OCI-LY3 (cell line): ENCODE data around the gene PRDM7.
"Not testable (repeated sequence)": the region's sequence is repeated elsewhere in the genome, so short reads cannot be mapped to it uniquely, and the experiment has no call there.

Source experiments
- H2AFZ ChIP-seq: fragments of 200-600, 300-600 bp; shearing (Covaris generic); 2 replicates; pipeline ENCODE4 v1.6.0; 2014; ENCODE audit warnings: antibody characterized with exemption, low read depth, low read length
- H3K27ac ChIP-seq: fragments of 200-600, 300-600 bp; sonication (generic); 2 replicates; pipeline ENCODE4 v1.5.1; 2014; ENCODE audit warnings: mild to moderate bottlenecking, low read length, moderate library complexity, mixed read lengths
- H3K27me3 ChIP-seq: fragments of 200-600, 300-600 bp; sonication (generic); 2 replicates; pipeline ENCODE4 v1.6.1; 2014; ENCODE audit warnings: low read depth, low read length, mixed read lengths
- H3K36me3 ChIP-seq: fragments of 200-600, 300-600 bp; sonication (generic); replicated peaks from 2 replicates; pipeline ENCODE3; 2014; ENCODE audit warnings: low read depth, low read length, mixed read lengths
- H3K4me1 ChIP-seq: fragments of 300-600, 200-600 bp; sonication (generic); 2 replicates; pipeline ENCODE4 v1.6.1; 2014; ENCODE audit warnings: low read length, mixed read lengths
- H3K4me2 ChIP-seq: fragments of 200-600, 300-600 bp; sonication (generic); 2 replicates; pipeline ENCODE4 v1.6.1; 2014; ENCODE audit warnings: low read length, mixed read lengths
- H3K4me3 ChIP-seq: fragments of 300-600, 200-600 bp; sonication (generic); 2 replicates; pipeline ENCODE4 v1.5.1; 2014; ENCODE audit warnings: antibody characterized with exemption, mild to moderate bottlenecking, low read length, moderate library complexity
- H3K79me2 ChIP-seq: fragments of 300-600, 200-600 bp; shearing (Covaris generic); 2 replicates; pipeline ENCODE4 v1.6.1; 2014; ENCODE audit warnings: mild to moderate bottlenecking, low read length, mixed read lengths
- H3K9ac ChIP-seq: fragments of 300-600, 200-600 bp; shearing (Covaris generic); 2 replicates; pipeline ENCODE4 v1.6.0; 2014; ENCODE audit warnings: mild to moderate bottlenecking, low read length, moderate library complexity
- H3K9me3 ChIP-seq: fragments of 200-600, 300-600 bp; shearing (Covaris generic); 2 replicates; pipeline ENCODE4 v1.6.1; 2014; ENCODE audit warnings: low read length, mixed read lengths; ENCODE audit not compliant: insufficient read depth
- H4K20me1 ChIP-seq: fragments of 200-600, 300-600 bp; sonication (generic); 2 replicates; pipeline ENCODE4 v1.6.1; 2016; ENCODE audit warnings: low read length, mixed read lengths; ENCODE audit not compliant: insufficient read depth
- CTCF ChIP-seq: fragments of 200-600, 300-600 bp; sonication (generic); IDR thresholded peaks from 2 replicates; pipeline ENCODE4 v1.5.1; 2014; ENCODE audit warnings: antibody characterized with exemption, low read length, low read depth
- EZH2phosphoT487 ChIP-seq: fragments of 200-600 bp; shearing (Covaris generic); IDR thresholded peaks from 2 replicates; pipeline ENCODE4 v1.6.1; 2018; ENCODE audit warnings: antibody characterized with exemption, mixed run types, low read depth

Gene PRDM7

GRCh38 chr16:90057738-90058173 lies 19.4 kb downstream of the PRDM7 start:
- Histone ChIP-seq H3K36me3 (no peaks in the 10 kb centered on the region), H2AFZ (no peak overlapping the region), H3K4me2 (no peak overlapping the region), H3K79me2 (no peaks in the 10 kb centered on the region), H3K4me1 (no peaks in the 10 kb centered on the region), H4K20me1 (no peaks in the 10 kb centered on the region), H3K27me3 (peaks cover 7% of the 10 kb centered on the region; the same call in 1 of the 2 replicates), H3K27ac (no peak overlapping the region), H3K9ac (no peak overlapping the region), H3K4me3 (no peak overlapping the region), H3K9me3 (peaks cover 11% of the 10 kb centered on the region; the same call in 1 of the 2 replicates)
- no peak for TF ChIP-seq EZH2phosphoT487

- not testable (repeated sequence) for H4K20me1 ChIP-seq, H3K27me3 ChIP-seq, H3K79me2 ChIP-seq, H3K4me3 ChIP-seq, H3K4me2 ChIP-seq, H3K36me3 ChIP-seq, H3K9ac ChIP-seq, H2AFZ ChIP-seq, H3K27ac ChIP-seq, H3K4me1 ChIP-seq
- peaks cover 11% of the 10 kb centered on the region; the same call in 1 of the 2 replicates for H3K9me3 ChIP-seq
Measured at GRCh38 chr16:90056521-90056920, 20.6 kb downstream of the PRDM7 start.

GRCh38 chr16:90055371-90055770 lies 21.8 kb downstream of the PRDM7 start:
- no peaks in the 10 kb centered on the region for H3K36me3 ChIP-seq
- H3K4me3 ChIP-seq = no peak overlapping the region
- no peaks in the 10 kb centered on the region for H3K27me3 ChIP-seq
- peaks cover 11% of the 10 kb centered on the region; the same call in 1 of the 2 replicates for H3K9me3 ChIP-seq
- no peaks in the 10 kb centered on the region for H3K4me1 ChIP-seq
- H3K27ac ChIP-seq = no peak overlapping the region
- no peak overlapping the region for H3K9ac ChIP-seq
- no peaks in the 10 kb centered on the region for H3K79me2 ChIP-seq
- TF ChIP-seq CTCF = no peak
- no peak for TF ChIP-seq EZH2phosphoT487
- H4K20me1 ChIP-seq = no peaks in the 10 kb centered on the region
- H2AFZ ChIP-seq = no peak overlapping the region
- H3K4me2 ChIP-seq = no peak overlapping the region

- Histone ChIP-seq H3K36me3 (no peaks in the 10 kb centered on the region), H3K9ac (no peak overlapping the region), H4K20me1 (no peaks in the 10 kb centered on the region), H2AFZ (no peak overlapping the region), H3K79me2 (no peaks in the 10 kb centered on the region), H3K4me1 (no peaks in the 10 kb centered on the region), H3K27ac (no peak overlapping the region), H3K9me3 (peaks cover 11% of the 10 kb centered on the region; the same call in 1 of the 2 replicates), H3K4me2 (no peak overlapping the region), H3K4me3 (no peak overlapping the region), H3K27me3 (no peaks in the 10 kb centered on the region)
- TF ChIP-seq CTCF (no peak), EZH2phosphoT487 (no peak)
Measured at GRCh38 chr16:90054554-90054953, 22.6 kb downstream of the PRDM7 start.

GRCh38 chr16:90053902-90054500 lies 23.1 kb downstream of the PRDM7 start:
- no peaks in the 10 kb centered on the region for H4K20me1 ChIP-seq
- H3K9ac ChIP-seq = no peak overlapping the region
- H3K4me1 ChIP-seq = no peaks in the 10 kb centered on the region
- H3K27ac ChIP-seq = no peak overlapping the region
- TF ChIP-seq EZH2phosphoT487 (no peak), CTCF (no peak)
- H3K36me3 ChIP-seq = no peaks in the 10 kb centered on the region
- no peak overlapping the region for H2AFZ ChIP-seq
- no peak overlapping the region for H3K4me2 ChIP-seq
- H3K27me3 ChIP-seq = no peaks in the 10 kb centered on the region
- H3K4me3 ChIP-seq = no peak overlapping the region
- no peaks in the 10 kb centered on the region for H3K79me2 ChIP-seq
- H3K9me3 ChIP-seq = peaks cover 11% of the 10 kb centered on the region; the same call in 1 of the 2 replicates
